NCI-H1092 treated with DMSO at 0.1 percent for 48 hours (cell line): ENCODE data around the gene CDH23.
A peak's percentile ranks its signal among the peaks of the same experiment; 100 is the strongest.

Experiments
- DNase-seq: peaks from one replicate; lab custom pipeline; 2025; lab: John Stamatoyannopoulos, UW

CDH23 gene

GRCh38 chr10:71392791-71393781, 3.6 kb upstream of the CDH23 start:
- no peak for DNase-seq

GRCh38 chr10:71393841-71394475, 2.8 kb upstream of the CDH23 start:
- DNase-seq, result no peak

- no peak for DNase-seq
Observed at GRCh38 chr10:71394926-71395562, 1.7 kb upstream of the CDH23 start.

GRCh38 chr10:71395621-71396020, 1.1 kb upstream of the CDH23 start:
- DNase-seq, result no peak

- peak; percentile 71 for DNase-seq
Observed at GRCh38 chr10:71396084-71396710, 523 bp upstream of the CDH23 start.

- peak; percentile 2 for DNase-seq
Observed at GRCh38 chr10:71397296-71398212, 834 bp downstream of the CDH23 start.

- no peak for DNase-seq
Observed at GRCh38 chr10:71398976-71399375, 2.3 kb downstream of the CDH23 start.

GRCh38 chr10:71399946-71400345, 3.2 kb downstream of the CDH23 start:
- DNase-seq, result no peak

GRCh38 chr10:71401056-71401455, 4.3 kb downstream of the CDH23 start:
- no peak for DNase-seq

- no peak for DNase-seq
Observed at GRCh38 chr10:71402005-71402404, 5.3 kb downstream of the CDH23 start.

- DNase-seq, result no peak
Observed at GRCh38 chr10:71404503-71405295, 8.0 kb downstream of the CDH23 start.

- no peak for DNase-seq
Observed at GRCh38 chr10:71406878-71407277, 10.2 kb downstream of the CDH23 start.

GRCh38 chr10:71408436-71409225, 11.9 kb downstream of the CDH23 start:
- no peak for DNase-seq

GRCh38 chr10:71409516-71410104, 12.9 kb downstream of the CDH23 start:
- no peak for DNase-seq

GRCh38 chr10:71413581-71413980, 16.9 kb downstream of the CDH23 start:
- DNase-seq, result no peak

- DNase-seq, result no peak
Observed at GRCh38 chr10:71414359-71414758, 17.6 kb downstream of the CDH23 start.

GRCh38 chr10:71419002-71419540, 22.4 kb downstream of the CDH23 start:
- no peak for DNase-seq

- no peak for DNase-seq
Observed at GRCh38 chr10:71419750-71420149, 23.0 kb downstream of the CDH23 start.

- DNase-seq, result no peak
Observed at GRCh38 chr10:71421075-71421434, 24.3 kb downstream of the CDH23 start.
